Measurements from ENCODE around the gene MOV10L1. TPM values are rescaled to one million over a fixed set of nuclear protein-coding genes. Genes with fewer than 3 reads are reported as not detected.

MOV10L1 gene
- polyA plus RNA-seq, result under 1 TPM; 0.31 to 0.92 (median 0.79) TPM

- WGBS, 3 donors, result 43 to 48% (median 47%) methylated on average over 69 to 83 of the region's 83 CpGs
- no peak within 1 kb of the TSS for H3K27ac ChIP-seq (ENCODE audit: low read depth, low read length)
These were observed at the start of gene MOV10L1 for GRCh38 chr22:50089682-50090411. MOV10L1 (plus strand) TSS chr22:50090006; CDS start chr22:50090089, 83 bp downstream.

DNA sequence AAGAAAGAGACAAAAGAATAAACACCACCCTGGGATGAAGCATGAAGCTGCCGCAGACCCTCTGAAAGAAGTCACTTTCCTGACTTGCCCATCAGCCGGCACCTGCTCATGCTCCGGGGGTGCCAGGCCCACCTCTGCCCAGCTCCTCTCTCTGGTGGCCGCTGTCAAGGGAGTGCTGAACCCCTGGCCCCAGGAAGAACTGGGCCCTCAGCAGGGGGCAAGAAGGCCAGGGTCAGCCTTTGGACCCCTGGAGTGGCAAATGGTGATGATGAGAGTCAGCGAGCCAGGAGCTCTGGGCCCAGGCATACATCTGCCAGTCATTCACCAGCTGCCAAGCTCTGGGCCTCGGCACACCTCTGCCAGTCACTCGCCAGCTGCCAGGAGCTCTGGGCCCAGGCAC, 49.1 kb upstream of the MOV10L1 start:
- 84 to 94% (median 87%) methylated on average over 7 of the region's 7 CpGs for WGBS, 3 donors
- no peak overlapping the region for H3K27ac ChIP-seq (ENCODE audit: low read depth, low read length)

GRCh38 chr22:50041361-50042065, 48.3 kb upstream of the MOV10L1 start:
- H3K27ac ChIP-seq (ENCODE audit: low read depth, low read length), result no peak overlapping the region
- WGBS, 3 donors, result 80 to 85% (median 83%) methylated on average over 17 of the region's 17 CpGs

DNA sequence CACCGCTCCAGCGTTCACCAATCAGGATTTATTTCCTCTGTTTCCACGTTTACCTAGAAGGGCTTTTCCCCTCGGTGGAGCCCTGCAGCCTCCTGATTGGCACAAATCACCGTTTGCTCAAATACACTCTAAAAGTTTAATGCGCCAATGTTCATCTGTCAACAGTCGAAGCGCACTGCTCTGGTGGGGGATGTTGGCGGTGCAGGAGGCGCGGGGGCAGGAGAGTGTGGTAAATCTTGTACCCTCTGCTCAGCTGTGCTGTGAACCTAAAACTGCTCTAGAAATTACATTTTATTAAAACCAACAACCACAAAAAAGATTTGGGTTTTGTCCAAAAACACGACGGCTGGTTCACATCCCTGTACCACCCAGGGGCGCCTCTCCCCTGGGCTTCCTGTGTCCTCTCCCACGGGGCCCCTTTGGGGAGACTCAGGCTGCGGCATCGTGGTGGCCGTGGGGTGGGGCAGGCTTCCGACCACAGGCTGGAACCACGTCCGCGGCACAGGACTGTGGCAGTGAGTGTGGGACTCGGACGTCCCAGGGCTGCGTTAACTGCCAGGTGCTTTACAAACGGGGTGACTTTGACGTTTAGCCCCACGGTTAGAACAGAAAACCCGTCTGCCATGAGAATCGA, 45.2 kb upstream of the MOV10L1 start:
- H3K27ac ChIP-seq (ENCODE audit: low read depth, low read length), result no peak overlapping the region
- 43 to 65% (median 54%) methylated on average over 30 of the region's 30 CpGs for WGBS, 3 donors

DNA sequence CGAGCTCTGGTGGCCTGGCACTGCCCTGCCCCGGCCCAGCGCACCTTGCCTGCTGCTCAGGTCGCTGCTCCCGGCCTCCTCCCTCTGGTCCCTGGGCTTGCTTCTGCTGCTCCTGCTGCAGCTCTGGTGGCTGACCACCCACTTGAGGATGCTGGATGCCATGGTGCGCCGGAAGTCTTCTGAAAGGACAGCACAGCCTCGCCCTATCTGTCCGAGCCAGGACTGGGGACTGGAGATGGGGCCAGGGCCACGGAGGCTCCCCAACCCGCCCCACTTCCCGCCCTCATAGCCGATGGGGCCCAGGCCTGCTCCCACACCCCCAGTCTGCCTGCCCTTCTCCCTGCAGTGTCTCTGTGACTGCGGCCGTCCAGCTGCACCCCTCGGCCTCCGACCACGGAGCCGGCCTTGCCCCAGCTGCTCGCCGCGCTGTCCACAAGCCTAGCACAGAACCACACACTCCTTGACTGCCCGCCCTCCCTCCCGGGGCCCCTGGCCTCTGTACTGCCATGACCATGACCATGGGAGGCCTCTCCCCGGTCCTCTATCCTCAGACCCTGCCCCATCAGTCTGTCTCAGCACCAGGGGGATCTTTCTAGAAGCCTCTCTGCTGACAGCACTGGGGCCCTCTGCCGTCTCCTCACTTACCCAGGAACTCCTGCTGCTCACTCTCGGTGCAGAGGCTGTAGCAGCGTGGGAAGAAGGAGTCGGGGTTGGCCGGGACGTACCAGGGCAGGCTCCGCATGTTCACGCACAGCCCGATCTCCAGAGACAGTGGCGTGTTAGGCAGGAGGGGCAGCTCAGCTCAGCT, 44.4 kb upstream of the MOV10L1 start:
- no peak overlapping the region for H3K27ac ChIP-seq (ENCODE audit: low read depth, low read length)
- 67 to 76% (median 71%) methylated on average over 27 to 35 of the region's 35 CpGs for WGBS, 3 donors

DNA sequence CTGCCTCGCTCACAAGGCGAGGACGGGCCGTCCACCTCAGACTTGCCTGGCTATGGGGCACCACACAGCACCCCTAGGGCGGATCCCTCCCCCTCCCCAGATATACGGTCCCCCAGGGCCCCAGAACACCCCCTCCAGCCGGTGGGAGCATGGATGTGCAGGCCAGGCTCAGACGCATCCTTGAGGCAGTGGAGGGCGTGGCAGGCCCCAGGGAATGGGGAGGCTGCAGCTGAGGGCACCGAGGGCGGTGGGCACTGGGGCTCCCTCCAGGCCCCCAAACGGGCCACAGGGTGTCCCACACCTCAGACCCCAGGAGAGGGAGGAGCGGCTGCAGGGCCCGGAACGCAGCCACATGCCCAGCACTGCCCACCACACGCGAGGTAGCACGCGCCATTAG, 43.8 kb upstream of the MOV10L1 start:
- H3K27ac ChIP-seq (ENCODE audit: low read depth, low read length), result no peak overlapping the region
- 74 to 82% (median 81%) methylated on average over 19 of the region's 19 CpGs for WGBS, 3 donors

DNA sequence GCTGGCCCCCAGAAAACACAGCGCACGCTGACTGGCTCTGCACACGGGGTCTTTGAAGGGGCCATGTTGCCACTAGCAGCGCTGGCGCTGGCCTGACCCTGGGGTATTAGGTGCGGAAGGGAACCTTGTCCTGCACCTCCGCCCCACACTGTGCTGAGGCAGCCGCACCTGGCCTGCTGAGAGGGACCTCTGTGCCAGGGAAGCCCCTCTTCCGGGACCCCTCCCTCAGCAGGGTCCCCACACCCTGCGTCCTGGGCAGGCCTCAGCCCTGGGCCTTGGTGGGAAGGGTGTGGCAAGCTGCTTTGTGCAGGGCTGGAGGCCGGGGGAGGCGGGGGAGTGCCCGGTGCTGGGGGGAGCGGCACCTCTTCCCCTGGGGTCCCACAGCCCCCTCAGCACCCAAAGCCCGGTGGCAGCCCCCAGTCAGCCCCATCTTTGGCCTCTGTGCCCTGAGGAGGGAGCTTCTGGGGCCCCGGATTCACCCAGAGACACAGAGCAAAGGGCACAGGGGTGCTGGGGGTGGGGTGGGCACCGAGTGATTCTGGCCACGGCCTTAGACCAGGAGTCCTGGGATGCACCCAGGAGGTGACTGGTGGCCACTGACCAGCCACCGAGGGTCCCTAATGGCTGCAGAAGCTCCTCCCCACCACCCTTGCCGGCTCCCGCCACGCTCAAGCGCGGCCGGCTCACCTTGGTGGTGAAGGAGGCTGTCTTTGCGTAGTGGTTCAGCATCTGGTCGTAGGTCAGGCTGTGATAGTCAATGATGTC, 43.1 kb upstream of the MOV10L1 start:
- 83 to 89% (median 88%) methylated on average over 27 of the region's 27 CpGs for whole genome bisulfite sequencing, 3 donors
- no peak overlapping the region for H3K27ac ChIP-seq (ENCODE audit: low read depth, low read length)

- H3K27ac ChIP-seq (ENCODE audit: low read depth, low read length), result no peak overlapping the region
- 91 to 92% (median 92%) methylated on average over 16 of the region's 16 CpGs for WGBS, 3 donors
These were observed 42.5 kb upstream of the MOV10L1 start for GRCh38 chr22:50047346-50047745.

DNA sequence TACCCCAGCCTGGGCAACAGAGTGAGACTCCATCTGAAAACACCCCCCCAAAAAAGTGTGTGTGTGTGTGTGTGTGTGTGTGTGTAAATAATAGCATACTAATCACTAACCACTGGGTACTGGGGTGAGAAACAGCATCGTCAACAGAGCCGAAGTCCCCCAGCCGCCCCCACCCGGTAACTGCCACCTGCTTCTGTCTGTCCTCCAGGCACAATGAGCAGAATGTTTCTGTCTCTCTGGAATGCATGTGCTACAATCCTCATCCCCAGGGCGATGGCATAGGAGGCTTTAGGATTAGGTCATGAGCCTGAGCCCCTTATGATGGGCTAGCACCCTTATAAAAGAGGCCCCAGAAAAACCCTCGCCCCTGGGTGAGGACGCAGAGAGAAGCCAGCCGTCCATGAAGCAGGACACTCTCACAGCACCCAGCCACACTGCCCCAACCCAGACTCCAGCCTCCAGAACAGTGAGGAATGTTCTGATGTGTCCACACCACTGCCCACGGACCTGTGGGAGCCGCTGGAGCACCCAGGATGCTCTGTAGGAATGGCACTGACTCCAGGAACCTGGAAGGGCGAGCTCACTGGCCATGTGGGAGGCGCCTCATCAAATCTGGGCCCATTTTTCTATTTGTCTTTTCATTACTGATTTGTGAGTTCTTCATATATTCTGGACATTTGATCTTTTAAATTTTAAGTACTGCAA, 41.6 kb upstream of the MOV10L1 start:
- H3K27ac ChIP-seq (ENCODE audit: low read depth, low read length), result no peak overlapping the region
- 86 to 90% (median 87%) methylated on average over 12 of the region's 12 CpGs for WGBS, 3 donors

DNA sequence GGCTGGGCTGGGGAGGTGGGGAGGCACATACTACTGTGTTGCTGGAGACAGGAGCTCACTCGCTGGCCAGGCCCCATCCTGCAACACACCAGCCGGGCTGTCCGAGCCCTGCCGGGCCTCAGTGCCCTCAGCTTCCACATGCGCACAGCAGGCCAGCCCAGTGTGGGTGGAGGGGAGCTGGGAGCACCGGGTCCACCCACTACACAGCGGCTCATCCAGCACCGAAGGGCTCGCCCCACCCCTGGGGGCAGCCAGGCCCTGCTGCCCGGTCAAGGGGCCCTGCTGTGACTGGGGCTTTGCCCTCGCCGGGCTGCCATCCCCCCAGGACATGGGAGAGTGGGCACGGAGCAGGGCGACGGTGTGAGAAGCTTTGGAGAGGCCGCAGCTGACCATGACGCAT, 41.0 kb upstream of the MOV10L1 start:
- H3K27ac ChIP-seq (ENCODE audit: low read depth, low read length), result no peak overlapping the region
- 79 to 85% (median 82%) methylated on average over 17 of the region's 17 CpGs for WGBS, 3 donors

- no peak overlapping the region for H3K27ac ChIP-seq (ENCODE audit: low read depth, low read length)
- WGBS, 3 donors, result 88 to 89% (median 89%) methylated on average over 36 of the region's 36 CpGs
These were observed 40.3 kb upstream of the MOV10L1 start for GRCh38 chr22:50049299-50050195.

- 82 to 92% (median 87%) methylated on average over 18 of the region's 18 CpGs for WGBS, 3 donors
- H3K27ac ChIP-seq (ENCODE audit: low read depth, low read length), result no peak overlapping the region
These were observed 37.9 kb upstream of the MOV10L1 start for GRCh38 chr22:50051930-50052329.

- 91 to 93% (median 92%) methylated on average over 18 of the region's 18 CpGs for WGBS, 3 donors
- no peak overlapping the region for H3K27ac ChIP-seq (ENCODE audit: low read depth, low read length)
These were observed 35.9 kb upstream of the MOV10L1 start for GRCh38 chr22:50053861-50054260.

GRCh38 chr22:50056214-50056972, 33.4 kb upstream of the MOV10L1 start:
- H3K27ac ChIP-seq (ENCODE audit: low read depth, low read length), result no peak overlapping the region
- 75 to 82% (median 75%) methylated on average over 34 of the region's 34 CpGs for WGBS, 3 donors

GRCh38 chr22:50057278-50058060, 32.3 kb upstream of the MOV10L1 start:
- WGBS, 3 donors, result 74 to 92% (median 89%) methylated on average over 13 to 14 of the region's 14 CpGs
- H3K27ac ChIP-seq (ENCODE audit: low read depth, low read length), result no peak overlapping the region
